Measurements from ENCODE around the gene C5orf58. TPM values are rescaled to one million over a fixed set of nuclear protein-coding genes. Genes with fewer than 3 reads are reported as not detected.
A peak's percentile ranks its signal among the peaks of the same experiment; 100 is the strongest.

C5orf58 gene
- total and polyA plus RNA-seq, 9 of the 15 experiments (the other 6 are each of a cell fraction or from before 2014, with no cell fraction given) = 1.5 to 7.6 (median 5.3) TPM

- H2AFZ ChIP-seq (ENCODE audit: low read depth, low read length) = no peak overlapping the region
- no peaks in the 10 kb centered on the region; the same call in 1 of the 2 replicates for H3K9me3 ChIP-seq (replicated peaks; ENCODE audit: control insufficient read depth, insufficient read depth, low read depth, low read length)
- no peaks in the 10 kb centered on the region; a peak in 1 of 5 replicates for H3K4me1 ChIP-seq (replicated peaks in 1 of 2; ENCODE audit: control insufficient read depth in 2 of 2, insufficient read depth in 2 of 2, low read length in 2 of 2)
- in situ Hi-C loops (cut with MboI) (no loop called here), intact Hi-C loops (cut with micrococcal nuclease) (no loop called here)
- ChIA-PET CTCF (ENCODE audit: low intra/inter-chr PET ratio) (no interaction called here), POLR2A (no interaction called here)
- no peak for FAIRE-seq
- 0% methylated on average over 6 of the region's 6 CpGs for WGBS (ENCODE audit: insufficient coverage, low coverage, missing lambda C conversion rate)
- ATAC-seq = no peak
- no peak overlapping the region for H3K4me3 ChIP-seq
- H3K4me2 ChIP-seq (ENCODE audit: insufficient read depth, low read length) = no peak overlapping the region
- H3K27me3 ChIP-seq (ENCODE audit: control insufficient read depth in 2 of 2, insufficient read depth in 2 of 2, low read length in 2 of 2) = peaks cover 14 to 26% of the 10 kb centered on the region in 2 experiments; a peak in 3 of 5 replicates
- H4K20me1 ChIP-seq (replicated peaks; ENCODE audit: control insufficient read depth, insufficient read depth, low read length) = peaks cover 3% of the 10 kb centered on the region; the same call in 1 of the 2 replicates
- H3K27ac ChIP-seq (ENCODE audit: extremely low read depth, low read depth, low read length) = no peak overlapping the region
- DNase-seq (ENCODE audit: extremely low read depth in 1 of 4, low spot score in 3 of 4) = no peak
- TF ChIP-seq HSF4 (CRISPR knock-in tag; IDR thresholded peaks at IDR 0.05; ENCODE audit: borderline replicate concordance) = no peak
- TF ChIP-seq NFE2 (IDR thresholded peaks at IDR 0.05; ENCODE audit: low read depth) = peak; percentile 38; the same call in 1 of the 2 replicates
- TF ChIP-seq KLF10 (CRISPR knock-in tag; IDR thresholded peaks at IDR 0.05) = no peak
- TF ChIP-seq ZNF785 (CRISPR knock-in tag; IDR thresholded peaks at IDR 0.05) = no peak
- no peak for TF ChIP-seq CUX1 (CRISPR knock-in tag; IDR thresholded peaks at IDR 0.05)
- no peak for TF ChIP-seq RBM25 (IDR thresholded peaks at IDR 0.05; ENCODE audit: low read depth, low read length, severe bottlenecking)
- no peak for TF ChIP-seq PCBP1 (IDR thresholded peaks at IDR 0.05; ENCODE audit: low read depth, low read length, poor library complexity, severe bottlenecking)
- TF ChIP-seq BHLHE40 (IDR thresholded peaks at IDR 0.05; ENCODE audit: low read length) = peak; percentile 50; the same call in 1 of the 2 replicates
- no peak for TF ChIP-seq ZNF280B (CRISPR knock-in tag; IDR thresholded peaks at IDR 0.05)
- TF ChIP-seq MAFG (tag; conservative IDR thresholded peaks at IDR 0.05) = peak; percentile 41; the same call in 1 of the 2 replicates
- BruUV-seq (replicated peaks) = no TSS peak
- H3K9me1 ChIP-seq (ENCODE audit: control insufficient read depth, insufficient read depth, low read length) = no peaks in the 10 kb centered on the region
- no peaks in the 10 kb centered on the region for H3K79me2 ChIP-seq (ENCODE audit: control insufficient read depth, insufficient read depth, low read length)
- H3K36me3 ChIP-seq (ENCODE audit: control insufficient read depth, insufficient read depth, low read length) = no peaks in the 10 kb centered on the region
- H3K9ac ChIP-seq (ENCODE audit: insufficient read depth in 1 of 2, low read depth in 2 of 2, low read length in 2 of 2) = no peak overlapping the region
These were observed 42.2 kb upstream of the C5orf58 start for GRCh38 chr5:170190436-170191134.
